ENCODE data around the gene GPR137B. TPM values are rescaled to one million over a fixed set of nuclear protein-coding genes. Genes with fewer than 3 reads are reported as not detected.

GPR137B gene
- total RNA-seq, 2 experiments from 2014 or later, result 7.2 to 8.1 TPM

DNA sequence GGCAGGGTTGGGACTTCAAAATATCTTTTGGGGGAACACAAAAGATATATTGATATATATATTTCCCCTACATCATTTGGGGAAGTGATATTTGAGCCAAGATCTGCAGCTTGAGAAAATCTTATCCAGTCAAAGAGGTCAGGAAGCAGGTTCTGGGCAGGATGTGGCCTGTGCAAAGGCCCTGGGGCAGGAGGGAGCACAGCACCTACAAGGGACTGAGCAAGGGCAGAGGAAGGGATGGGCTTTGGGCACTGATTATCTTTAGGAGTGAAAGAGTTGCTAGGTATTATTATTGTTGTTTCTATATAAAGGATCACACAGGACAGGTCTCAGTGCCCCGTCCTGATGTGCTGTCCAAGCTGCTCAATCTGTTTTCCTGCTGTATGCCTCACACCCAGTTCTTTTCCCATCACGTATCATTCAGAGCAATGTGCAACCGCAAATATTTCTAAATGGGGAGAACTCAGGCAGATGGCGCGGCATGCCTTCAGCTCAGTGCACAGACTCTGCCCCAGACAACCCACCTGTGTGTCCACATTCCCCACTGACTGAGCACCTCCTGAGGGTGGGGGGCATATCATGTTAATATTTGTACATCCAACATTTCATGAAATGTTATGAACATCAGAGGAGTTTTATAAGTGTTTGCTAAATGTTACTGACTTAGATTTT lies 28.1 kb upstream of the GPR137B start:
- H3K27ac Mint-ChIP-seq, result no peak overlapping the region
- TF ChIP-seq, protein P1, sequence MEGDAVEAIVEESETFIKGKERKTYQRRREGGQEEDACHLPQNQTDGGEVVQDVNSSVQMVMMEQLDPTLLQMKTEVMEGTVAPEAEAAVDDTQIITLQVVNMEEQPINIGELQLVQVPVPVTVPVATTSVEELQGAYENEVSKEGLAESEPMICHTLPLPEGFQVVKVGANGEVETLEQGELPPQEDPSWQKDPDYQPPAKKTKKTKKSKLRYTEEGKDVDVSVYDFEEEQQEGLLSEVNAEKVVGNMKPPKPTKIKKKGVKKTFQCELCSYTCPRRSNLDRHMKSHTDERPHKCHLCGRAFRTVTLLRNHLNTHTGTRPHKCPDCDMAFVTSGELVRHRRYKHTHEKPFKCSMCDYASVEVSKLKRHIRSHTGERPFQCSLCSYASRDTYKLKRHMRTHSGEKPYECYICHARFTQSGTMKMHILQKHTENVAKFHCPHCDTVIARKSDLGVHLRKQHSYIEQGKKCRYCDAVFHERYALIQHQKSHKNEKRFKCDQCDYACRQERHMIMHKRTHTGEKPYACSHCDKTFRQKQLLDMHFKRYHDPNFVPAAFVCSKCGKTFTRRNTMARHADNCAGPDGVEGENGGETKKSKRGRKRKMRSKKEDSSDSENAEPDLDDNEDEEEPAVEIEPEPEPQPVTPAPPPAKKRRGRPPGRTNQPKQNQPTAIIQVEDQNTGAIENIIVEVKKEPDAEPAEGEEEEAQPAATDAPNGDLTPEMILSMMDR (IDR thresholded peaks at IDR 0.05), result no peak
- intact Hi-C loops (cut with micrococcal nuclease), result no loop called here
- no peak for DNase-seq
- H3K9me3 Mint-ChIP-seq, result no peaks in the 10 kb centered on the region
- H3K4me3 Mint-ChIP-seq, result no peak overlapping the region
- ATAC-seq, result no peak
- POLR2A ChIA-PET, result no interaction called here
- H3K36me3 Mint-ChIP-seq (ENCODE audit: low read depth), result no peaks in the 10 kb centered on the region
- H3K27me3 Mint-ChIP-seq, result no peaks in the 10 kb centered on the region
- H3K4me1 Mint-ChIP-seq (ENCODE audit: low read depth), result no peaks in the 10 kb centered on the region
- CTCF ChIA-PET, result no interaction called here

DNA sequence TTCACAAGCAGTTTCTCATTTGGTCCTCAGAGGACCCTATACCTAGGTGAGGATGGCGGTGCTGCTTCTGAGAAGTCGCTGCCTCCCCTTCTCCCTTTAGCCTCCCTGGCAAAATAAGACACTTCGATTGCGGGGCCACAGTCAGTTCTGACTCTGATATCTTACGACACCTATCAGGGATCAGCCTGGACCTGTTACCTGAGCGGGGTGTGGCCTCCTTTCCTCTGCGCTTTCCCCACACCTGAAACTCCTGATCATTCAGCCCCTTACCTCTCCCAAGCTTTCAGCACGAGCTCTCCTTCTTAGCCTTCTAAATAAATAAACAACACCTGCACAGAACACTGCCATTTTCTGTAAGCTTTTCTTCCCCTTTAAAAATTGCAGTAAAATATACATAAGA lies 24.6 kb upstream of the GPR137B start:
- POLR2A ChIA-PET, result interaction anchor here (0.6 kb wide), 1 partner anchor 352 kb away, joined by 3 read pairs; no protein-coding TSS in a partner anchor
- no peaks in the 10 kb centered on the region for H3K36me3 Mint-ChIP-seq (ENCODE audit: low read depth)
- no peak for ATAC-seq

DNA sequence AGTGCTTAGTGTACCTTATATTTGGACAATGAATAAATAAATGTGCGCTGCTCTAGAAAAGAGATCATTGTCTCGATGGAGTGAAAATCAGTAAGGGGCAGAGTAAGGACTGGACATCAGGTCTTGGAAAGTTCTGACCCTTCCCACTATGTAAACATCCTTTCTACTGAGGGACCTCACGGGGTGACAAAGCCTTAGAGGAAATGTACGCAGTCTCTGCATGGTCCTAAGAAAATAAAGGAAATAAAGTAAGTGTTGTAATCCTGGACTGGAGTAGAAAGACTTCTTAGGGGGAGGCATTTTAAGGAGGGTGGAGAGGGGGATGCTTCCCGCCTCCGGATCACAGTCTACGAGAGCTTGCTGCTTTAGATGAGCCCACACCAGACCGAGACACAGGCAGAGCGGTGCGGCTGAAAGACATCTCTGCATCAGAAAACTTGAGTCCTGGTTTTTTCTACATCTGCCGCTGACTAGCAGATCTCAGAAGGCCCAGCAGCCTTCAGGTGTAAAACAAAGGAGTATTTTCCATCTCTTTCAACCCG lies 22.3 kb upstream of the GPR137B start:
- no peaks in the 10 kb centered on the region for H3K36me3 Mint-ChIP-seq (ENCODE audit: low read depth)
- H3K4me1 Mint-ChIP-seq (ENCODE audit: low read depth), result peaks cover 27% of the 10 kb centered on the region
- H3K4me3 Mint-ChIP-seq, result no peak overlapping the region
- H3K9me3 Mint-ChIP-seq, result no peaks in the 10 kb centered on the region
- TF ChIP-seq, protein P1 (IDR thresholded peaks at IDR 0.05), result no peak
- ChIA-PET POLR2A (interaction anchor here (0.6 kb wide), 1 partner anchor 446 kb away, joined by 3 read pairs; no protein-coding TSS in a partner anchor), CTCF (no interaction called here)
- peak overlapping the region; percentile 75 for H3K27ac Mint-ChIP-seq
- intact Hi-C loops (cut with micrococcal nuclease), result no loop called here
- ATAC-seq (no peak), DNase-seq (no peak)
- peaks cover 2% of the 10 kb centered on the region for H3K27me3 Mint-ChIP-seq

More for the DNA sequence above, 24.6 kb upstream of the GPR137B start:
- no peak for DNase-seq
- peaks cover 27% of the 10 kb centered on the region for H3K4me1 Mint-ChIP-seq (ENCODE audit: low read depth)
- TF ChIP-seq, protein P1 (IDR thresholded peaks at IDR 0.05), result no peak
- H3K27me3 Mint-ChIP-seq, result no peaks in the 10 kb centered on the region
- no peak overlapping the region for H3K27ac Mint-ChIP-seq
- intact Hi-C loops (cut with micrococcal nuclease), result no loop called here
- CTCF ChIA-PET, result no interaction called here
- no peak overlapping the region for H3K4me3 Mint-ChIP-seq
- H3K9me3 Mint-ChIP-seq, result no peaks in the 10 kb centered on the region

- CTCF ChIA-PET, result interaction anchor here (1.1 to 2.0 kb wide), 2 partner anchors 12 to 17 kb away, joined by 3 to 6 read pairs; no protein-coding TSS in a partner anchor
- H3K4me3 Mint-ChIP-seq, result peak overlapping the region; percentile 48
- peaks cover 27% of the 10 kb centered on the region for H3K4me1 Mint-ChIP-seq (ENCODE audit: low read depth)
- H3K36me3 Mint-ChIP-seq (ENCODE audit: low read depth), result no peaks in the 10 kb centered on the region
- peaks cover 3% of the 10 kb centered on the region for H3K27me3 Mint-ChIP-seq
- TF ChIP-seq, protein P1 (IDR thresholded peaks at IDR 0.05), result no peak
- ATAC-seq (peak; percentile 76), DNase-seq (peak; percentile 43)
- H3K9me3 Mint-ChIP-seq, result no peaks in the 10 kb centered on the region
- peak overlapping the region; percentile 75 for H3K27ac Mint-ChIP-seq
- intact Hi-C loops (cut with micrococcal nuclease), result no loop called here
- POLR2A ChIA-PET, result interaction anchor here (0.5 to 1.1 kb wide), 4 partner anchors 12 to 616 kb away, joined by 3 read pairs; partner anchors contain the start of genes B3GALNT2 and GPR137B
Observed at GRCh38 chr1:236120721-236121153, 21.6 kb upstream of the GPR137B start.

- ATAC-seq, result peak; percentile 62
- Mint-ChIP-seq H3K4me1 (ENCODE audit: low read depth) (peaks cover 27% of the 10 kb centered on the region), H3K36me3 (ENCODE audit: low read depth) (no peaks in the 10 kb centered on the region), H3K27me3 (peaks cover 7% of the 10 kb centered on the region), H3K4me3 (no peak overlapping the region), H3K27ac (no peak overlapping the region), H3K9me3 (no peaks in the 10 kb centered on the region)
- intact Hi-C loops (cut with micrococcal nuclease), result no loop called here
- DNase-seq, result peak; percentile 56
- POLR2A ChIA-PET, result interaction anchor here (0.8 kb wide), 1 partner anchor 275 kb away, joined by 3 read pairs; no protein-coding TSS in a partner anchor
- CTCF ChIA-PET, result interaction anchor here (2.0 kb wide), 1 partner anchor 14 kb away, joined by 6 read pairs; no protein-coding TSS in a partner anchor
- TF ChIP-seq, protein P1 (IDR thresholded peaks at IDR 0.05), result no peak
Observed at GRCh38 chr1:236122176-236122575, 20.2 kb upstream of the GPR137B start.

Measured in activated CD8-positive, alpha-beta T cell treated with anti-CD3 and anti-CD28 coated beads for 36 hours (primary cell).